Fibroblast of skin of abdomen (primary cell): ENCODE measurements around the gene TRAF1.

Experiments
- DNase-seq: peaks from one replicate; pipeline ENCODE4 v3.0.0-alpha.2; 2013

TRAF1 gene

DNA sequence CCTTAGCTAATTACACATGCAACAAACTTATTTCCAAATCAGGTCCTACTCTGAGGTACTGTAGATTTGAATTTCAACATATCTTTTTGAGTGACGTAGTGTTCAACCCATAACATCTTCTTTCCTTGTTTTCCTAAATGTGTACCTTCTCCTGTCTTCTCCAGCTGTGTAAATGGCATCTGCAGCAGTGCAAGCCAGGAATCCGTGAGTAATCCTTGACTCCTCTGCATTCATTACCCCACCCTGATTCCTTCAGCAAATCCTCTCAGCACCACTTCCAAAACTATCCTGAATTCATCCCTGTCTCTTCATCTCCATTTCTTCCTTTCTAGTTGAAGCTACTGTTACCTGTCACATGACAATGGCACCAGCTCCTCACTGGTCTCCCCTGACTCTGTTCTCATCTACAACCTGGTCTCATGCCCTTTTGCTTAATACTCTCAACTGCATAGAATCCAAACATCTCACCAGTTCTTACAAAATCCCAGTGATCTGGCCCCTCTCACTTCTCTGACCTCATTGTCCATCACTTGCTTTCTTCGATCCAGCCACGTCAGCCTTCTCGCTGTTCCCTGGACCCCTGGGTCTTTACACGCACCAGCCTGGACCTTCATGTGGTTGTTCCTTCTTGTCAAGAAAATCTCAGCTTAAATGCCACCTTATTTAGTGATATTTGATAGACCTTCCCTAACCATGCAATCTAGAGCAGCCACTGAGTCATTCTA lies 14.6 kb upstream of the TRAF1 start:
- DNase-seq = peak; percentile 24

GRCh38 chr9:120940573-120940972 lies 14.0 kb upstream of the TRAF1 start:
- DNase-seq = no peak

- DNase-seq = no peak
These were observed 12.3 kb upstream of the TRAF1 start for GRCh38 chr9:120938851-120939250.

DNA sequence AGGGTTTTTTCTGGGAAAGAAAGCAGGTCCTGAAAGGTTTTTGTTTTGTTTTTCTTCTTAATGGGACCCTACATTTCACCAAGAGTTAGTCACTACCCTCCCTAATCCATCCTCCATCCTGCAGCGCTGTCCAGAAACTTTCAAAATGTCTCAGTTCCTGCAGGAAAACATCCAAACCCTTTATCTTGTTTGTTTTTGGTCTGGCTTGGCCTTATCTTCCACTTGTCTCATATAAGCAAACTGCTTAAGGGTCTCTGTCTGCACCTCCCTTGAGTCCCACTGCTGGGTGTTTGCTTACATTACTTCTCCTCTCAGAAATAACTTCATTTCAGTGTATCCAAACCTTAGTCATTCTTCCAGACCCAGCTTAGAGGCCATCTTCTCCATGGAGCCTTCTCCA lies 11.0 kb upstream of the TRAF1 start:
- no peak for DNase-seq

GRCh38 chr9:120937127-120937526 lies 10.5 kb upstream of the TRAF1 start:
- DNase-seq = no peak

DNA sequence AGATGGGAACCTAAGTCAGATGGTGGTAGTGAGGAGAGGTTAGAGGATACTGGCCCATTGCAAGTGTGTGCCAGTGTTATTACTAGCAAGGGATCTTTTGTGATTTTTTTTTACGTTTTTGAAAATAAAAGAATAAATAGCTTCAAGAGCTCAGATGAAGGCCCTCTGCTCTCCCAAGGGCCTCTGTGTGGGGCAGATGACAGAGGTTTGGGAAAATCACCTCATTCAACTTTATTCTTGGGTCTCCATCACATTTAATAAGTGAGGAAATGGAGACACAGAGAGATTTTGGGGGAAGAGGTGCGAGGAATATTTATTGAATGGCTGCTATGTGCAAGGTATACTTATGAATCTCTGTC lies 10.1 kb upstream of the TRAF1 start:
- DNase-seq = no peak

DNA sequence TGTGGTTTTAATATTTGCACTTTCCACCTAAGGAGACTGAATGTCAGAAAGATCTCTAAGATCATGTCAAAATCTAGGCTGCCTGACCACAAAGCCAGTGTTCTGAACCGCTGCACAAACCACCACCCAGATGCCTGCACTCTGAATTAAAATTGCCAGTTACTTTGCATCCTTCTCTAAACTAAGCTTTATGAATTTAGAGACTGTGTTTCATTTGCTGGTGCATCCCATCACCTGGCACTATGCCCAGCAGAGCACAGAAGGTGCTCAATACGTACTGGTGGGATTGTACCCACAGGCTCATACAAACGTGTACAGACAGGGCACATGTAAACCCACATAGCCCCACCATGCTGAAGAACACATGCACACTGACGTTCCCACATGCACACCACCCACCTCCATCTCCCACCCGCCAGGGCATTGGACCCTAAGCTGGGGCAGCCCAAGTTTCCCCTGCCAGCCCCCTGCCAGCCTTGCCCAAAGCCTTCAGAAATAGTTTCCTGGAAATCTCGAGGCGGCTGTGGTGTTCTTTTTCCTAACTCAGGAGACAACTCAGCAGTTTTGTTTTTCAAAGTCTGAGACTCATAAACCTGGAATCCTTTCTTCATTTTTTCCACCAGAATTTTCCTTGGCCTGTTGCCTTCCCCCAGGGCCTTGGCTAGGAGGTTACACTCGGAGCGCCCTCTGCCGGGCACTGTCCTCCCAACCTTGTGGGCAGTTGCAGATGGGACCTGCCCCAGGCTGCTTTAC lies 9.6 kb upstream of the TRAF1 start:
- DNase-seq = peak; percentile 95

GRCh38 chr9:120935383-120935857 lies 8.8 kb upstream of the TRAF1 start:
- DNase-seq = peak; percentile 91

GRCh38 chr9:120934281-120934680 lies 7.7 kb upstream of the TRAF1 start:
- DNase-seq = no peak

GRCh38 chr9:120933310-120934055 lies 6.9 kb upstream of the TRAF1 start:
- no peak for DNase-seq

GRCh38 chr9:120932086-120932823 lies 5.7 kb upstream of the TRAF1 start:
- no peak for DNase-seq

GRCh38 chr9:120931231-120932085 lies 4.9 kb upstream of the TRAF1 start:
- DNase-seq = peak; percentile 63

- DNase-seq = no peak
These were observed 2.7 kb upstream of the TRAF1 start for GRCh38 chr9:120929229-120929791.

GRCh38 chr9:120928483-120929228 lies 2.1 kb upstream of the TRAF1 start:
- DNase-seq = peak; percentile 60

- DNase-seq = no peak
These were observed 1.5 kb upstream of the TRAF1 start for GRCh38 chr9:120928015-120928482.

DNA sequence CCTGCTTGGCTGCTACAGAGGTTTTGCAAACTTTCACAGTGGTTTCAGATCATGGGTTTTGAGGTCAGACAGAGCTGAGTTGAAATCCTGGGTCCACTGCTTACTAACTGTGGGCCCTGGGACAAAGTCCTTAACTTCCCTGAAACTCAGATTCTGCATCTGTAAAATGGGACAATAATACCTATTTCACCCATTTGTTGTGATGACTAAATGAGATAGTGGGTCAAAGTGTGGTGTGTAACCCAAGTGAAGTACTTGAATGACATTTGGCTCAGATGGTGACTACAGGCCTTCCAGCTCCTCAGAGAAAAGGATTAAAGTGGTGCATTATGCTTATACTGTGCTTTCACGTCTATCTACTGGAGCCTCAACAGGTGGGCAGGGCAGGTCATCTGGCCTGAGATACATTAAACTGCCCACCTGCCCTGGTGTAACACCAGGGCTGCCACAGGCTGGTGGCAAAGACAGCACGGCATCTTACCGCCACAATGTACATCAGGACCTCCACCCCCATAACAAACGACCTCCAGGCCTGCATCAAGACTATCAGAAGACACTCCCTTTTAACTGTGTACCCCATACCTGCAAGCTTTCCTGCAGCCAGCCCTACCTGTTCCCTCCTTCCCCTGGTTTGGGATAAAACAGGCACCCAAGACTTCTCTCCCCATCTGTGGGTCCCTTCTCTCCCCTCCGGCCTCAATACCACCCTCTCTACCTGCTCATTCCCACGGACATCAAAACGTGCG lies 846 bp upstream of the TRAF1 start:
- no peak for DNase-seq

DNA sequence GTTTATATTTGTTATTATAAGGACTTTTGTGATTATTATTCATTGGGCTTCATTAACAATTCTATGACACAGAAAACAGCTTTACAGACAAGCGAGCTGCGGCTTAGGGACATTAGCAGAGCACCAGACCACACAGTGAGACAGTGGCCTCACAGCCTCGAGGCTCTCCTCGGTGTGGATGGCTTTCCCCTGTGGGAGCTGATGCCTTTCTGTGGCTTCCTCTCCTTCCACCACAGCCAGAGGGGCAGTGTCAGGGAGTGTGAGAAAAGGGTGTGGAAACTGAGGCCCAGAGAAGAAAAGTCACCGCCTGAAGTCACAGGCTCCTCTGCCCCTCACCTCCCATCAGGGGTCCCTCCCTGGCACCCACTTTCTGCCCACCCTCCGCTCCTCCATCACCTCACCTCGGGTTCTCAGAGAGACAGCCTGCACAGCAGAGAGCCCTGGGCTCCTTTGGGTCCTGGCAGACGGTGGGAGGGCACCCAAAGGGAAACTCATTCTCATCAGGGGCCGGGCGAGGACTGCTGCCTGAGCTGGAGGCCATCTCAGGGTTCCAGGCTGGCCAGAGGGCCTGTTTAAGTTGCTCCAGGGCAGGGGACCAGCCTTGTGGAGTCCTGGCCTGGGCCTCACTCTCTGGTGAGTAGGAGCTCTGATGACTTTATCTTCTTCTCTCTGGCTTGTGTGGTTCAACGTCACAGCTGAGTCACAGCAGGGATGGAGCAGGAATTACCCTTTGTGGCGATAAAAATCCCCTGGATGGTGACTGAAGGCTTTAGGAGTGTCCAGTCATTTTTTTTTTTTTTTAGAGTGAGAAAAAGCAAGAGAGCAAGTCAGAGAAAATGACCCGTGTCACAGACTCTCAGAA lies 830 bp downstream of the TRAF1 start:
- DNase-seq = peak; percentile 84

GRCh38 chr9:120924698-120925534 lies 1.7 kb downstream of the TRAF1 start:
- DNase-seq = no peak
